Measurements from ENCODE around the gene RND1.

DNA sequence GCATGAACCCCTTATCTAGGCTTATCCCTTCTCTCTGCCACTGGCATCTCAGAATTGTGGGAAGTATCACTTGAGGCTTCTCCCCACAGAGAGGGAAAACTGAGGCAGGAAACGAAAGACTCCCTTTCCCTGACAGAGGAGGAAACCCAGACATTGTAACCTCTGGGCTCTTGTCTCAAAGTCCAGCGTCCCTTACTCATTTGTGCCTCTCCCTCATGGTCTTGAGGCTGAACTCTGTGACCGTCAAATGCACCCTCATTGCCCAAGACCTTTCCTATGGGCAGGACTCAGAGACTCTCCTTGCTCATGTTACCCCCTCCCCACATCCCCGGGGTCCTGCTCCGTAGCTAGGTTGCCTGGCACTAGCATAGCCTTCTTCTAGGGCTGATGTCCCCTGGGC, 43.5 kb downstream of the RND1 start:
- no peak for TF ChIP-seq CTCF (IDR thresholded peaks at IDR 0.05)
- no peak for TF ChIP-seq POLR2A (IDR thresholded peaks at IDR 0.05)
- no peak for TF ChIP-seq EP300 (IDR thresholded peaks at IDR 0.05)

Data from tibial nerve (tissue), 4 donors.